ENCODE data around the gene SPATA46. TPM values are rescaled to one million over a fixed set of nuclear protein-coding genes. Genes with fewer than 3 reads are reported as not detected.
"Not testable (repeated sequence)": the region's sequence is repeated elsewhere in the genome, so short reads cannot be mapped to it uniquely, and the experiment has no call there.

SPATA46 gene
- polyA plus RNA-seq (2013, experiment 1 of 2): not detected
- not detected for polyA plus RNA-seq (2013, experiment 2 of 2)

- Histone ChIP-seq H3K4me1 (ENCODE audit: insufficient read depth, low read length) (no peaks in the 10 kb centered on the region), H3K36me3 (ENCODE audit: insufficient read depth, low read length) (no peaks in the 10 kb centered on the region), H3K9ac (ENCODE audit: low read depth, low read length) (no peak within 1 kb of the TSS), H3K27me3 (ENCODE audit: insufficient read depth, low read length) (no peaks in the 10 kb centered on the region), H3K4me3 (ENCODE audit: low read length) (no peak within 1 kb of the TSS), H3K9me3 (ENCODE audit: insufficient read depth, low read depth, low read length) (no peaks in the 10 kb centered on the region), H3K27ac (ENCODE audit: low read depth, low read length) (no peak within 1 kb of the TSS)
- 91% methylated on average over 5 of the region's 5 CpGs for WGBS
Measured at GRCh38 chr1:162376691-162377090, at the start of gene SPATA46. Gene SPATA46, minus strand, starts transcription at chr1:162376854. Its CDS starts 64 bp downstream, at chr1:162376790.

DNA sequence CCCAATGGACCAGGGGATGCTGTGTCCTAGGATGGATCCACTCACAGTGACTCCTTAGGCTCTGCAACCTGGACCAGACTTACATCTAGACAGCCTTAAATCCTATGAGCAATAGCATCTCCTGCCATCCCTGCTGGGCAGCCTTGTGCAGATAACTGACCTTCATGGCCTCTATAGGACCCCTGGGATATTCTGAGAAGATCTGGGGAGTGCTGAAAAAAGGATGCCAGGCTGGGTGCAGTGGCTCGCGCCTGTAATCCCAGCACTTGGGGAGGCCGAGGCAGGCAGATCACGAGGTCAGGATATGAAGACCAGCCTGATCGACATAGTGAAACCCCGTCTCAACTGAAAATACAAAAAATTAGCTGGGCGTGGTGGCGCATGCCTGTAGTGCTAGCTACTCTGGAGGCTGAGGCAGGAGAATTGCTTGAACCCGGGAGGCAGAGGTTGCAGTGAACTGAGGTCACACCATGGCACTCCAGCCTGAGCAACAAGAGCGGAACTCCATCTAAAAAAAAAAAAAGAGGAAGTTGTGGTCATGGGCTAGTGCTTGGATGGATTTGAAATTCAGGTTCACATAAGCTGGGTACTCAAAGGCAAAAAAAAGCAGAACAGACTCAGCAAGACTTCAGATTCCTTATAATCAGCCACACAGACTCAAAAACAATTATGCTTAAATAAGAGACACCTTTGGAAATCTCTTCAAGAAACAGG lies 46.2 kb upstream of the SPATA46 start:
- Histone ChIP-seq H3K4me3 (ENCODE audit: low read length) (no peak overlapping the region), H3K9me3 (ENCODE audit: insufficient read depth, low read depth, low read length) (no peaks in the 10 kb centered on the region), H3K27ac (ENCODE audit: low read depth, low read length) (no peak overlapping the region), H3K9ac (ENCODE audit: low read depth, low read length) (no peak overlapping the region), H3K36me3 (ENCODE audit: insufficient read depth, low read length) (no peaks in the 10 kb centered on the region), H3K27me3 (ENCODE audit: insufficient read depth, low read length) (no peaks in the 10 kb centered on the region), H3K4me1 (ENCODE audit: insufficient read depth, low read length) (no peaks in the 10 kb centered on the region)
- 93% methylated on average over 10 of the region's 10 CpGs for WGBS

DNA sequence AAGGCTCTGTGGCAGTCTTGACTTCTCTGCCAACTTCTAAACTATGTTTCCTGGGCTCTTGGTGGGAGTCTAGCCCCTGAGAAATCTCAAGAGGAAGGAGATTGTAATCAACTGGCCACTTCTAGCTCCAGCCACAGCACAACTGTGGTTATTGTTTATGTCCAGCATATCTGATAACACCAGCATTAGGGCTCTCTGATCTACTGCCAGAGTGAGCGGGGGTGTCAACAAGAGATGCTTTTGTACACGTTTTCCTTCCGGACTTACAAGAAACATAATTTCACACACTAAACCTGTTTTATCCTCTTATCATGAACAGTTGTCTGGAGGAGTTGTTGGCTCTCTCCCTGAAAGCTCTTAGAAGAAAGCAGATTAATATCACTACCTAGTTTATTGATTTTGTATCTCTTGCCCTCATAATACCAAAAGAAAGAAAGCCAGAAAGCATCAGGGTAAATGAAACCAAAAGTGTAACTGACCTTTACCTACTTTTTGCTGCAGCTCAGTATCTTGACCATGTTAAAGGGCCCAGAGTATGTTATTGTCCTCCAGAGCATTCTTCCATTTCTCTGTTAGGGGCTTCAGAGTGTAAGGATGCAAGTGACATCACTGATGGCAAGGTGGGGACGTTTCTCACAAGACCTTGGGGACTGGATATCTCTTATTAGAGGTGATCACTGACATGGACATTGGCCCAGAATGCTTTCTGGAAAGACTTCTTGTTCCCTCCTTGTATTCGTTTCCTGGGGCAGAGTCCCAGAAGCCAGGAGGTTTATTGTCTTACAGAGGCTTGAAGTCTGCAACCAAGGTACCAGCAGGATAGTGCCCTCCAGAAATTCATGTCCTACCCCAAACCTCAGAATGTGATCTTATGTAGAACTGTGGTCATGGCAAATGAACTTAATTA lies 44.9 kb upstream of the SPATA46 start:
- Histone ChIP-seq H3K4me1 (ENCODE audit: insufficient read depth, low read length) (no peaks in the 10 kb centered on the region), H3K36me3 (ENCODE audit: insufficient read depth, low read length) (no peaks in the 10 kb centered on the region), H3K4me3 (ENCODE audit: low read length) (no peak overlapping the region), H3K27me3 (ENCODE audit: insufficient read depth, low read length) (no peaks in the 10 kb centered on the region), H3K9ac (ENCODE audit: low read depth, low read length) (no peak overlapping the region), H3K27ac (ENCODE audit: low read depth, low read length) (no peak overlapping the region), H3K9me3 (ENCODE audit: insufficient read depth, low read depth, low read length) (no peaks in the 10 kb centered on the region)
- 90% methylated on average over 5 of the region's 5 CpGs for WGBS

DNA sequence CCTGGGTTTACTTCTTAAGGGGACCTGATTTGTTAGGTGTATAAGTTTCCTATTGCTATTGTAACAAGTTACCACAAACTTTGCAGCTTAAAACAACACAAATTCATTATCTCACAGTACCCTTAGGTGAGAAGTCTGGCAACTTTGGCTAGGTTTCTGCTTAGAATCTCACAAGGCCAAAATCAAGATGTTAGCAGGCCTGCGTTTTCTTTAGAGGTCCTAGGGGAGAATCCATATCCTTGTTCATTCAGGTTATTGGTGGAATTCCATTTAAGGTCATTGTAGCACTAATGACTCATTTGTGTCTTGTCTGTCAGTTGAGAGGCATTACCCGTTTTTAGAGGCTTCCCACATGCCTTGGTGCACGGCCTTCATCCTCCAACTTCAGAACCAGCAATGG lies 43.5 kb upstream of the SPATA46 start:
- Histone ChIP-seq H3K9me3 (ENCODE audit: insufficient read depth, low read depth, low read length) (peaks cover 6% of the 10 kb centered on the region), H3K9ac (ENCODE audit: low read depth, low read length) (no peak overlapping the region), H3K36me3 (ENCODE audit: insufficient read depth, low read length) (no peaks in the 10 kb centered on the region), H3K4me3 (ENCODE audit: low read length) (no peak overlapping the region), H3K27ac (ENCODE audit: low read depth, low read length) (no peak overlapping the region), H3K27me3 (ENCODE audit: insufficient read depth, low read length) (no peaks in the 10 kb centered on the region), H3K4me1 (ENCODE audit: insufficient read depth, low read length) (no peaks in the 10 kb centered on the region)
- 92% methylated on average over 3 of the region's 3 CpGs for WGBS

DNA sequence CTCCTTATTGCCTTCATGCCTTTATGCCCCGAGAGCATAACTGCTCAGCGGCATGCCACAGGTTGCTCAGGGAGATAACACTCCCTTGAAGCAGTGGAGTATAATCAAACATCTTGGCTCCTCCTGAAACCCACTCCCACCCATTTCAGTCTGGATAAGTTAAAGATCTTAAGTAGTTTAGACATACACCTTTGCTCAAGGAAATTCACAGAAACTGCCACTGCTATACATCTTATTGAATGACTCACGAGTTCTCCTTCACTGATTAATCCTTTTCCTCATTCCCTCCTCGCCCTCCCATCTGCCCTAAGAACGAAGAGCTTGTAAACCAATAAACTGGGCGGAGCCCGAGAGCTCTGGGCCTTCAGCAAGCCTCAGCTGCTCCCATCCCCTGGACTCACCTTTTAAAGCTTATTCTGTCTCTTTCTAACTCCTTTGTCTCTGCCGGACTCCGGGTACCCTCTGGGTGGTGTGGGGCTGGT lies 42.8 kb upstream of the SPATA46 start:
- H3K9me3 ChIP-seq (ENCODE audit: insufficient read depth, low read depth, low read length): not testable (repeated sequence)
- 83% methylated on average over 9 of the region's 9 CpGs for WGBS

DNA sequence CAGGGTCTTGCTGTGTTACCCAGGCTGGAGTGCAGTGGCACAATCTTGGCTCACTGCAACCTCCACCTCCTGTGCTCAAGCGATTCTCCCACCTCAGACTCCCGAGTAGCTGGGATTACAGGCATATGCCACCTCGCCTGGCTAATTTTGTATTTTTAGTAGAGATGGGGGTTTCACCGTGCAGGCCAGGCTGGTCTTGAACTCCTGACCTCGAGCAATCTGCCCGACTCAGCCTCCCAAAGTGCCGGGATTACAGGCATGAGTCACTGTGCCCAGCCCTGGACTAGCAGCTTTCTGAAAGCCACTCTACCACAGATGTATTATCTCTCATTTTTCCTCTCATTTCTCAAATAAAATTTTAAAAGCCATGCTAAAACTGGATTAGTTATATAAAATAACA lies 41.9 kb upstream of the SPATA46 start:
- H3K4me1 ChIP-seq (ENCODE audit: insufficient read depth, low read length); H3K27ac ChIP-seq (ENCODE audit: low read depth, low read length); H3K9me3 ChIP-seq (ENCODE audit: insufficient read depth, low read depth, low read length); H3K9ac ChIP-seq (ENCODE audit: low read depth, low read length); H3K36me3 ChIP-seq (ENCODE audit: insufficient read depth, low read length); H3K4me3 ChIP-seq (ENCODE audit: low read length); H3K27me3 ChIP-seq (ENCODE audit: insufficient read depth, low read length): not testable (repeated sequence)
- 94% methylated on average over 7 of the region's 7 CpGs for WGBS

More for the DNA sequence above, 42.8 kb upstream of the SPATA46 start:
- H3K4me1 ChIP-seq (ENCODE audit: insufficient read depth, low read length); H3K27ac ChIP-seq (ENCODE audit: low read depth, low read length); H3K36me3 ChIP-seq (ENCODE audit: insufficient read depth, low read length); H3K9ac ChIP-seq (ENCODE audit: low read depth, low read length); H3K27me3 ChIP-seq (ENCODE audit: insufficient read depth, low read length); H3K4me3 ChIP-seq (ENCODE audit: low read length): not testable (repeated sequence)

DNA sequence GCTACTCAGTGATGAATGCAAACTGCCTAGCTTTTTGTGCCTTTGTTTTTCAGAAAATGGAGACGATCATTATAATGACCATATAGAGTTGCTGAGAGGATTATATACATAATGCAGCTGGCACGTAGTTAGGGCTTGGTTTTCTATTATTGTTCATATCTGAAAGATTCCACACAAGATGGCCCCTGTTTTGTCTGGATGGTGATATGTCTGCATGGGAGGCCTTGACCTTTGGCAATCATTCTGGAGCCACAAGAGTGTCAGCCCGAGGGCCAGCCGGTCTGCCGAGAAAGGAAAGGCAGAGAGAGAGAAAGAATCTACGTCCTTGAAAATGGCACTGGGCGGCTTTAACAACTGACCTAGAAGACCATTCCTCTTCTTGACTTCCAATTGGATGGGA lies 41.0 kb upstream of the SPATA46 start:
- 91% methylated on average over 7 of the region's 7 CpGs for WGBS
- no peaks in the 10 kb centered on the region for H3K4me1 ChIP-seq (ENCODE audit: insufficient read depth, low read length)

DNA sequence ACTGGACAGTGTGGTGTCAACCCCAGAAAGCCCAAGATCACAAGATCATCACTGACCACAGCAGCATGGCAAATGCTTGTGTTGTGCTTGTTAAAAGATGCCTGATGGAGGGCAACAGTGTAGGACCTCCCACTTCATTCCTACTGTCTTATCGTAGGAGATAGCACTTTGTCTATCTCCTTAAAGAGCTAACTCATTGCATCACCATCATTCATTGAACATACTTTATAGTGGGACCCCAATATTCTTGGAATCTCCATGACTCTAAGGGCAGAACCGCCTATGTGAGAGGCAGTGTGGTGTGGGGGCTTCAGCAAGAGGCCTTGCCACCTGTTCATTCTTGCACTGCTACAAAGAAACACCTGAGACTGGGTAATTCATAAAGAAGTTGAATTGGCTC lies 40.3 kb upstream of the SPATA46 start:
- no peak overlapping the region for H3K27ac ChIP-seq (ENCODE audit: low read depth, low read length)
- H3K9ac ChIP-seq (ENCODE audit: low read depth, low read length): no peak overlapping the region
- H3K9me3 ChIP-seq (ENCODE audit: insufficient read depth, low read depth, low read length): peaks cover 9% of the 10 kb centered on the region
- H3K4me1 ChIP-seq (ENCODE audit: insufficient read depth, low read length): no peaks in the 10 kb centered on the region
- H3K27me3 ChIP-seq (ENCODE audit: insufficient read depth, low read length): no peaks in the 10 kb centered on the region
- H3K4me3 ChIP-seq (ENCODE audit: low read length): no peak overlapping the region
- no peaks in the 10 kb centered on the region for H3K36me3 ChIP-seq (ENCODE audit: insufficient read depth, low read length)
- 92% methylated on average over 2 of the region's 2 CpGs for WGBS

More for the DNA sequence above, 41.0 kb upstream of the SPATA46 start:
- no peaks in the 10 kb centered on the region for H3K27me3 ChIP-seq (ENCODE audit: insufficient read depth, low read length)
- no peak overlapping the region for H3K27ac ChIP-seq (ENCODE audit: low read depth, low read length)
- peaks cover 9% of the 10 kb centered on the region for H3K9me3 ChIP-seq (ENCODE audit: insufficient read depth, low read depth, low read length)
- H3K9ac ChIP-seq (ENCODE audit: low read depth, low read length): no peak overlapping the region
- no peaks in the 10 kb centered on the region for H3K36me3 ChIP-seq (ENCODE audit: insufficient read depth, low read length)
- H3K4me3 ChIP-seq (ENCODE audit: low read length): no peak overlapping the region

DNA sequence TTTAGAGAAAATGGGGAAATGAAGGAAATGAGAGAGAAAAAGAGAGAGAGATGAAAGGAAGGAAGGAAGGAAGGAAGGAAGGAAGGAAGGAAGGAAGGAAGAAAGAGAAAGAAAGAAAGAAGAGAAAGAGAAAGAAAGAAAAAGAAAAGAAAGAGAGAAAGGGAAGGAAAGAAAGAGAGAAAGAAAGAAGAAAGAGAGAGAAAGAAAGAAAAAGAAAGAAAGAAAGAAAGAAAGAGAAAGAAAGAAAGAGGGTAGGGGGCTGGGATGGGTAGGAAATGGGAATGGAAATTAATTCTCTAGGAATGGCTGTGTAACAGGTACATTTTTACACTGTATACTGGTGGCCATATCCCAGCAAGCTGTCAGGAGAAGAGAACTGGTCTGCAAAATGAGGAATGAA lies 39.6 kb upstream of the SPATA46 start:
- Histone ChIP-seq H3K9me3 (ENCODE audit: insufficient read depth, low read depth, low read length) (peaks cover 9% of the 10 kb centered on the region), H3K27ac (ENCODE audit: low read depth, low read length) (no peak overlapping the region), H3K27me3 (ENCODE audit: insufficient read depth, low read length) (no peaks in the 10 kb centered on the region), H3K9ac (ENCODE audit: low read depth, low read length) (no peak overlapping the region), H3K36me3 (ENCODE audit: insufficient read depth, low read length) (no peaks in the 10 kb centered on the region), H3K4me3 (ENCODE audit: low read length) (no peak overlapping the region), H3K4me1 (ENCODE audit: insufficient read depth, low read length) (no peaks in the 10 kb centered on the region)

GRCh38 chr1:162412002-162412401 lies 35.3 kb upstream of the SPATA46 start, which contains the start of gene SH2D1B:
Gene SH2D1B, minus strand, starts transcription at chr1:162412136. Its CDS starts 120 bp downstream, at chr1:162412016.
- Histone ChIP-seq H3K27me3 (ENCODE audit: insufficient read depth, low read length) (no peaks in the 10 kb centered on the region), H3K27ac (ENCODE audit: low read depth, low read length) (no peak within 1 kb of the TSS), H3K4me1 (ENCODE audit: insufficient read depth, low read length) (no peaks in the 10 kb centered on the region), H3K9ac (ENCODE audit: low read depth, low read length) (no peak within 1 kb of the TSS), H3K36me3 (ENCODE audit: insufficient read depth, low read length) (no peaks in the 10 kb centered on the region), H3K4me3 (ENCODE audit: low read length) (no peak within 1 kb of the TSS), H3K9me3 (ENCODE audit: insufficient read depth, low read depth, low read length) (peaks cover 9% of the 10 kb centered on the region)
- WGBS: 90% methylated on average over 3 of the region's 3 CpGs

- 89% methylated on average over 1 of the region's 1 CpG for whole genome bisulfite sequencing
- Histone ChIP-seq H3K9ac (ENCODE audit: low read depth, low read length) (no peak overlapping the region), H3K27me3 (ENCODE audit: insufficient read depth, low read length) (no peaks in the 10 kb centered on the region), H3K4me1 (ENCODE audit: insufficient read depth, low read length) (no peaks in the 10 kb centered on the region), H3K9me3 (ENCODE audit: insufficient read depth, low read depth, low read length) (no peaks in the 10 kb centered on the region), H3K27ac (ENCODE audit: low read depth, low read length) (no peak overlapping the region), H3K4me3 (ENCODE audit: low read length) (no peak overlapping the region), H3K36me3 (ENCODE audit: insufficient read depth, low read length) (no peaks in the 10 kb centered on the region)
Measured at GRCh38 chr1:162407539-162407938, 30.9 kb upstream of the SPATA46 start.

Data from HUES64 (cell line).